KG1 (cell line): ENCODE measurements around the gene MVD.

ENCODE experiments used
- DNase-seq: peaks from one replicate; lab custom pipeline; 2025; lab: John Stamatoyannopoulos, UW

Gene MVD

GRCh38 chr16:88697116-88697830 lies 34.4 kb upstream of the MVD start:
- no peak for DNase-seq

DNA sequence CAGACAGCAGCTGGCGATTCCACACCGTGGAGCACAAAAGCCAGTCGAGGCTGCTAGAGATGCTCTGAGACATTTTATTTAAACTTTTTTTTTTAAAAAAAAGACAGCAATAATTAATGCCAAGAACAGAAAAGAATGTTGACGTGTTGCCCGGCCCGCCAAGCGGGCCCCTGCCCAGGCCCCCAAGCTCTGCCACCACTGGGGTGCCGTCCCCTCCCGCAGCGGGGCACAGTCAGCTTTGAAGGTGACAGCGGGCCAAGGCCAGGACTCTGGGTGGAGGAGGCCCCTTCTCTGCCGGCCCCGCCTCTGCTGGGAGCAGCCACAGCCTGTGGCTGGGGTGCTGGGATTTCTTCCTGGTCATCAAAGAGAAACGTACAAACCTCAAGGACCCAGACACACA lies 33.5 kb upstream of the MVD start:
- DNase-seq = no peak

- DNase-seq = no peak
Observed at GRCh38 chr16:88695753-88696152, 32.9 kb upstream of the MVD start.

DNA sequence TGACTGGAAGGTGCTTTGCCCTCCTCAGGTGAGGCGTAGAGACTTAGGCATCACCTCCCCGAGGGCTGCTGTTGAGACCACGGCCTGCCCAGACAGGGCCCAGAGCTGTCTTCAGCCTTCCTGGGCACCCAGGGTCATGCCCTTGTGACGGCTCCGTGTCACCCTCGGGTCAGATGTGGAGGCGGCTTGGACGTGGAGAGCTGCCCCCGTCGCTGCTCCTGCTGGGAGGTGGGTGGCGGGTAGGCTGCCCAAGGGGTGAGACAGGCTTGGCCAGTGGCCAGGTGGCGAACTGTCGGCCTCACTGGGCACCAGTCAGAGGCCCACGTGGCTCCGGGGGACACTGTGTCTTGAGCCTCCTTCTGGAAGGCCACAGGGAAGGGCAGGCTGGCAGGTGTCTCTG lies 32.3 kb upstream of the MVD start:
- DNase-seq = no peak

GRCh38 chr16:88694221-88695087 lies 31.6 kb upstream of the MVD start:
- no peak for DNase-seq

DNA sequence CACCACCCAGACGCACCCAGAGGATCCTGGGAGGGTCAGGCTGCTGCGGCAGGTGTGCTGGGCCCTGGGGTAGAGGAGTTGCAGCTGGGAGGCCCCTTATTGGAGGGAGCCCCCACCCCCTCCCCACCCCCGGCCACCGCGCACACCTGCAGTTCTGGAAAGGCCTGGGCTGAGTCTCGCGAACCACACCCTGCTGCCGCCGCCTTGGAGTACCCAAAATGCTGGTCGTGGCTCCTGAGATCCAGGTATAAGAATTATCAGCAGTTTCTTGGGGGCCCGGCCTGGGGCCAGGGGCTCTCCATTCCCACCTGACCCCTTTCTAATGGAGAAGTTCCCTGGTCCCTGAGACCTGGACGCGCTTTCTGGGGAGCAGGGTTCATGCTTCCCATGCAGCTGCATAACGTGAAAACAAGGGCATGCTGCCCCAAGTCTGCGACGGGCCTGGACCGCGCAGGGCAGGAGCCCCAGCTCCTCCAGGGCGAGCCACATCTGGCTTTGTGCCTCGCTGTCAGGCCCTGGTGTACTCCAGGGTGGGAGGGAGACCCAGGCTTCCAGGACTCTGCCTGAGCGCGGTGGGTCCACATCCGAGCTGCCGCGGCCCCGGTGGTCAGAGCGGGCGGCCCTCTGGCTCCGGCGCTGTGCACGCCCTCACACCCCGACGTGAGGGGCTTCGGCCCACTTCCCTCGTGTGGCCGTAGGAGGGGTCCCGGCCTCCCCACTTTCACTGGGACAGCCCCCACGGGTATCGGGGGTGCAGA lies 30.7 kb upstream of the MVD start:
- DNase-seq = no peak

GRCh38 chr16:88692861-88693260 lies 30.0 kb upstream of the MVD start:
- DNase-seq = no peak

- DNase-seq = no peak
Observed at GRCh38 chr16:88691924-88692560, 29.2 kb upstream of the MVD start.

GRCh38 chr16:88691129-88691813 lies 28.4 kb upstream of the MVD start:
- no peak for DNase-seq

- no peak for DNase-seq
Observed at GRCh38 chr16:88690341-88691128, 27.6 kb upstream of the MVD start.

DNA sequence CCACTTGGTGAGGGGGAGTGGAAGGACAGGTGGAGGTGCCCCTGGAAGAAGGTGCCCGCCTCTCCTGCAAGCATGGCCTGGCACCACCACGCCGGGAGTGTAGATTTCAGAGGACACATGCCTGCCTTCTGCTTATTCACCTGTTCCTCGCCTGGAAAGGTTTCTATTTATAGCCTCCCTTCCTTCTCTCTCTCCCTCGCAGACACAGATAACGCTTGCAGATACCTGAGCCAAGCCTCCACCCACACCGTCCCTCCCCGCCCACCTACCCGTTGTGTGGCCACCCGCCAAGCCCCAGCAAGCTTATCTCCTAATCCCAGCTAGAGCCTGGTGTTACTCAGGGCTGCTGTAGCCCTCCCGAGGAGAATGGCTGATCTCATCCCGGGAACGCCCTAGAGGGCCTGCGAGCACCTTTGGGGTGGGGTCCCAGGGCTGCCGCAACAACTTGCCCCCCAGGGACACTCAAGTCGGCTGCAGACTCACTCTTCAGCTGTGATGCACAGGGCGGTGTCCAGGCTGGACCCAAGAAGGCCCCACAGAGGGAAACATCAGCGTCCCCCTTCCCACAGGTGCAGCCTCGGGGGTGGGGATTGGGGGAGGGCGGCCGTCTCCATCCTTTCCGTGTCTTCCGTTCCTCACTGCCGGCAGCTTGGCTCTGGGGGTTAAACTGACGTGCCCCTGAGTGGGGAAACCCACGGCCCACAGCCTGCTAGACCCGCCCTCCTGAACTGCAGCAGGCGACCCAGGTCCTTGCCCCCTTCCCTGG lies 25.3 kb upstream of the MVD start:
- DNase-seq = no peak

DNA sequence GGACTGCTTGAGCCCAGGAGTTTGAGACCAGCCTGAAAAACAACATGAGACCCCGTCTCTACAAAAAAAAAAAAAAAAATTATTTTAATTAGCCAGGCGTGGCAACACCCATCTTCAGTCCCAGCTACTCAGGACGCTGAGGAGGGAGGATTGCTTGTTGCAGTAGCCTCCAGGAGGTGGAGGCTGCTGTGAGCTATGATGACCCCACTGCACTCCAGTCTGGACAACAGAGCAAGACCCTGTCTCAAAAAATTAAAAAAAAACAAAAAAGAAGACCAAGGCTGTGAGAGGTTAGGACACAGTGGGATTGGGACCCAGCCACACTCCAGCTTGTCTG lies 24.8 kb upstream of the MVD start:
- DNase-seq = no peak

DNA sequence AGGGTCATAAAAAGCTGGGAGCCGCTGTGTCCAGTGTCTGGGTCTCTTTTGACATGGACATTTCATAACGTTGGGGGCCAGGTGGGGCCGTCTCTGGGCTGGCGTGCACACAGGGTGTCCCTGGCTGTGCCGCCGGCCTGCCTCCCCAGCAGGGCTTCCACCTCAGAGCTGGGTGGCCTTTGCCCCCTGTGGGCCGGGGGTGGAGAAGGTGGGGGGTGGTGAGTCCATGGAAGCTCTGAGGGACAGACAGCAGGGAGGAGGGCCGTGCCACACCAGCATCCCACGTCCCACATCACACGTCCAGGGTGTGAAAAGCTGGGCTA lies 24.3 kb upstream of the MVD start:
- no peak for DNase-seq

- DNase-seq = peak; percentile 49
Observed at GRCh38 chr16:88686439-88687253, 23.8 kb upstream of the MVD start, which contains the start of gene SNAI3. SNAI3 (minus strand) TSS chr16:88686507; CDS start chr16:88686406, 101 bp downstream.

DNA sequence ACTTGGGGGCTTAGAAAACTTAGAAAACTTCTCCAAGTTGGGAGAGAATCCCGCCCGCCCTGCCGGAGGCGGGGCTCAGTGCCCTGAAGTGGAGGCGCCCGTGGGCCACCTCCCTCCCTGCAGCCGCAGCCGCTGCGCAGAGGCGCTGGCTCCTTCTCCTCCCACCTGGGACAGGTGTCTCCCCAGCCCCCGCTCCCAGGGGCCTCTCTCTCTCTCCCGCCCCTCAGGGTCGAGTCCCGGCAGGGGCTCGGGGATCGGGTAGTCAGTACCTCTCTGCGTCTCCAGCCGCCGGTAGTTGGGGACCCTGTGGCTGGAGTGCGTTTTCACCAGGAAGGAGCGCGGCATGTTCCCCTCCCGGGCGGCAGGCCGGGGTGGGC lies 23.2 kb upstream of the MVD start:
- no peak for DNase-seq

GRCh38 chr16:88685156-88686061 lies 22.5 kb upstream of the MVD start:
- no peak for DNase-seq

GRCh38 chr16:88684569-88685155 lies 21.8 kb upstream of the MVD start:
- no peak for DNase-seq
